NT2/D1 (cell line): ENCODE measurements around the gene PTGER3.
A peak's percentile ranks its signal among the peaks of the same experiment; 100 is the strongest.

Experiments used
- DNase-seq: peaks from one replicate; pipeline ENCODE4 v3.0.0-alpha.2; 2011; ENCODE audit warnings: low read depth, low spot score
- H3K27me3 ChIP-seq: 2 replicates; pipeline ENCODE4 v1.6.0; 2011; ENCODE audit warnings: mild to moderate bottlenecking; ENCODE audit not compliant: insufficient read length, insufficient read depth
- H3K36me3 ChIP-seq: 2 replicates; pipeline ENCODE4 v1.6.1; 2011; ENCODE audit warnings: mild to moderate bottlenecking, low read length, mixed read lengths; ENCODE audit not compliant: insufficient read depth, insufficient read length
- H3K4me1 ChIP-seq: 2 replicates; pipeline ENCODE4 v1.5.1; 2011; ENCODE audit not compliant: insufficient read depth, insufficient read length
- H3K4me3 ChIP-seq: 2 replicates; pipeline ENCODE4 v1.5.1; 2011; ENCODE audit warnings: low read depth; ENCODE audit not compliant: insufficient read length
- H3K9ac ChIP-seq: 2 replicates; pipeline ENCODE4 v1.6.0; 2011; ENCODE audit warnings: low read depth; ENCODE audit not compliant: insufficient read length
- H3K9me3 ChIP-seq: 2 replicates; pipeline ENCODE4 v1.5.1; 2011; ENCODE audit warnings: mild to moderate bottlenecking, low read length; ENCODE audit not compliant: insufficient read depth
- SUZ12 ChIP-seq: IDR thresholded peaks from 2 replicates; pipeline ENCODE4 v1.6.1; 2011; ENCODE audit not compliant: insufficient read length, insufficient read depth; ENCODE audit errors: extremely low read depth
- YY1 ChIP-seq: IDR thresholded peaks from 2 replicates; pipeline ENCODE4 v1.6.1; 2011; ENCODE audit not compliant: insufficient read length, insufficient read depth
- ZNF274 ChIP-seq: IDR thresholded peaks from 2 replicates; pipeline ENCODE4 v1.6.1; 2011; ENCODE audit warnings: mild to moderate bottlenecking, low read depth, low read length

The PTGER3 gene

DNA sequence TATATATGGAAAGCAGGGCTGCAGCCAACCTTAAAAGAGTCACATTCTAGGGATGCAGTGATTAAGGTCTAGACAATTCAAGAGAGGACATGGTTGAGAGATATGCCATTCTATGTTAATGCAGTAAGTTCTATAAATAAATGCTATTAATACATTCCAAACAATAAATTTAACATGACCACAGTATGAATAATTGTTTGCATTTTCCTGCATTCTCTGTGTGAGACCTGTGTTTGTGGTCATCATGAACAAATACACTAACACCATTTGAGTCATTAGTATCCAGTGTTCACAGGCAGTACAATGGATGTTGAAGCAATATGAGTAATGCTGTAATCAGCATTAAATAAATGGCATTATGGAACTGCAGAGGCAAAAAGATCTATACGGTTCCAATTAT, 38.7 kb upstream of the PTGER3 start:
- H3K9ac ChIP-seq, result no peak overlapping the region
- TF ChIP-seq SUZ12, result no peak
- no peak for TF ChIP-seq YY1
- no peak for TF ChIP-seq ZNF274
- no peaks in the 10 kb centered on the region for H3K4me1 ChIP-seq
- no peaks in the 10 kb centered on the region for H3K36me3 ChIP-seq
- no peak overlapping the region for H3K4me3 ChIP-seq
- DNase-seq, result no peak
- no peaks in the 10 kb centered on the region for H3K9me3 ChIP-seq
- H3K27me3 ChIP-seq, result no peaks in the 10 kb centered on the region

DNA sequence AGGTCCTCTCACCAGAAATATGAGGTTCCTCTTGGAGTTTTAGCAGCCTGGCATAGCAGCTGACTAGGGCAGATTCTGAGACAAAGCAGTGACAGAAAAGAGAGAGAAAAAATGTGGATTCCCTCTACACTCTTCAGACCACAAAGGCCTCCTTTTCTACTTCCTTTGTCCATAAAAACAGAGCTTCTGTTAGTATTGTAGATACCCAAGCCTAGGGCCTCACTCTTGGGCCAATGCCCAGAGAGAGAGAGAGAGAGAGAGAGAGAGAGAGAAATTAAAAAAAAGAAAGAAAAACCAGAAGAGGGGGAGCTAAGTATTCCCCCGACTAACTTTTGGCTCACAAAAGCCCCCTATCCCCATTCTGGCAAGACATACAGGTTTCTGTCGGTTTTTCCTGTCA, 35.7 kb upstream of the PTGER3 start:
- H3K4me3 ChIP-seq, result no peak overlapping the region

DNA sequence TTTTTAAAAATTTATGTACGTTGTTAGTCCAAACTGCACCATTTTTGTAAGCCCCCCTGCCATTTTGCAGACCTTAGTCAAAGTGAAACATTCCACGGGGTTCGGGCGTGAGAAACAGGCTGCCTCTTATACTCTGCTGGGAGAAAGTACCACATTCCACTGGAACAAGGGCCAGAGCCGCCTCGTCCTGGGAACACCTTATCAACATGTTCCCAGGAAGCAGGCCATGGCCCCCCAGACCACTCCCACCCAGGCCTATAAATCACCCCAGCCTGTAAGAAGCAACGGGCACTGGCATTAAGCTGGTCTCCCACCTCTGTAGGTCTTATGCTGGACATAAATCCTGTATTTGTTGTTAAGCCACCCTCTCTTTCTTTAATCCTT, 34.1 kb upstream of the PTGER3 start:
- H3K4me3 ChIP-seq, result peak overlapping the region; percentile 93
- H3K9ac ChIP-seq, result no peak overlapping the region
- H3K36me3 ChIP-seq, result peaks cover 34% of the 10 kb centered on the region
- no peaks in the 10 kb centered on the region for H3K4me1 ChIP-seq
- DNase-seq, result no peak
- no peaks in the 10 kb centered on the region for H3K9me3 ChIP-seq
- TF ChIP-seq YY1 (no peak), SUZ12 (no peak), ZNF274 (no peak)
- H3K27me3 ChIP-seq, result no peaks in the 10 kb centered on the region

More for the DNA sequence above, 35.7 kb upstream of the PTGER3 start:
- TF ChIP-seq ZNF274 (no peak), SUZ12 (no peak), YY1 (no peak)
- DNase-seq, result no peak
- Histone ChIP-seq H3K27me3 (no peaks in the 10 kb centered on the region), H3K9me3 (no peaks in the 10 kb centered on the region), H3K9ac (no peak overlapping the region), H3K36me3 (peaks cover 18% of the 10 kb centered on the region), H3K4me1 (no peaks in the 10 kb centered on the region)

DNA sequence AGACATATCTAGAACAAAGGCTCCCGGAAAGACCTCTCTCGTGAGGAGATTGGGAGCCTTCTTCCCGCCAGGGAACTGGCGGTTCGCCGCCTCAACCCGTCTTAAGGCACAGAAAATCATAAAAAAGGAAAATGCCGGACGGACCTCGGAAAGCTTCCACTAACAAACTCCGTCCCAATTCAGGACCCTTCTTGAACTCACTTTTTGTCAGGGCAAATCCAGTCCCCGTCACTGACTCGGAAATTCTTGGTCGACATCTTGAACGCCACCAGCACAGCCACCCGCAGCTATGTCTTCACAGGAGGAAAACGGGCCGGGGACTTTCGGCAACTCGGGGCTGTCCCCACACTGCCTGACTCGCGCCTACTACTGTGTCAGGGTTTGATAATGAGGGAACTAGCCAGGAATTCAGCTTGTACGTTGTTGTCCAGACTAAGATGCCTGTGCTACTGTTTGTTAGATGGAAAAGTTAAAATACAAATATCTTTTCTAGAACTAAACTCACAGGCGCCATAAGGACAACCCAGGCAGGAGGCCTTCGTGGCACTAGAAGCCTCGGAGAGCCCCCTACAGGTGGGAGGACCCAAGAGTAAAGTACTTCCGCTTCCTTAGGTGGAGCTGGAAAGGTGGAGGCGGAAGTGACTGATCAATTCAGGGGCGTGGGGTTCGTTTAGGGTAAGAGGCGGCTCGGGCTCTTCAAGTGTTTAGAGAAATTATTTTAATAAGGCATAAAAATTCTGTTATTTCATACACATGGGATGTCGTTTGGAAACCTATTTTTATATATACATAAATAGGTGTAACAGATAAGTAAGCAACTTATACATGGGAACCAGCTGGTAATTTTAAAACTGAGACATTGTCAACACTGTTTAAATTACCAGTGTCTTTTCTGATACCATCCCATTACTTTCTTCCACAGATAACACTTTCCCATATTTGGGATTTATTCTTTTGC, 33.4 kb upstream of the PTGER3 start, which contains the start of gene ZRANB2:
Gene ZRANB2, minus strand, starts transcription at position 297 of the 958 bp plus-strand sequence. Its CDS starts 40 bp downstream, at position 257.
- peak within 1 kb of the TSS; percentile 94 for H3K9ac ChIP-seq
- TF ChIP-seq YY1, result peak; percentile 54
- no peak for TF ChIP-seq ZNF274
- no peaks in the 10 kb centered on the region for H3K9me3 ChIP-seq
- no peaks in the 10 kb centered on the region for H3K4me1 ChIP-seq
- H3K27me3 ChIP-seq, result no peaks in the 10 kb centered on the region
- H3K4me3 ChIP-seq, result peak within 1 kb of the TSS; percentile 93
- peaks cover 41% of the 10 kb centered on the region for H3K36me3 ChIP-seq
- DNase-seq, result peak; percentile 97

DNA sequence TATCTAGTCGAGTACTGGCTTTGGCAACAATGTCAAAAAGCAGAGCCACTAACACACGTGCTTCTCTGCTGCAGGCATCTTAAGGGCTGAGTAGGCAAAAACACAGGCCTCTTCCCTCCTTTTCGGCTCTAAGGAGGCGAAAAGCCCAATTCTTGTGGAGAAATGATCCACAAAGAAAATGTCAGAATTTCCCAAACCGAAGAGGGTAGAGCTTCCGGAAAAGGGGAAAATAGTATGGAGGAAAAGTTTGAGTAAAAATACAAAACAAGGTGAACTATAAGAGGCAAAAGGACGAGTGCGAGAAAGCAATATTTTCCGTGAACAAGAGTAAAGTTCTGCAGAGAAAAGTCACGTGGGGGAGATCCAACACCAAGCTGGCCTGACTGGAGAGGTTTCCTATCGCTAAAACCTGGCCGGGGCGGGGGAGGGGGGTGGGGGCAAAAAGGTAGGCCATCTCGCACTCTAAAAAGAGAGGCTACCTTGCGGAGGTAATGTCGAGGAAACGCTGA, 32.7 kb upstream of the PTGER3 start:
- H3K4me1 ChIP-seq, result no peaks in the 10 kb centered on the region
- H3K9me3 ChIP-seq, result no peaks in the 10 kb centered on the region
- H3K9ac ChIP-seq, result peak overlapping the region; percentile 94
- no peak for DNase-seq
- peak overlapping the region; percentile 93 for H3K4me3 ChIP-seq
- no peaks in the 10 kb centered on the region for H3K27me3 ChIP-seq
- H3K36me3 ChIP-seq, result peaks cover 48% of the 10 kb centered on the region
- TF ChIP-seq SUZ12 (no peak), ZNF274 (no peak), YY1 (no peak)

DNA sequence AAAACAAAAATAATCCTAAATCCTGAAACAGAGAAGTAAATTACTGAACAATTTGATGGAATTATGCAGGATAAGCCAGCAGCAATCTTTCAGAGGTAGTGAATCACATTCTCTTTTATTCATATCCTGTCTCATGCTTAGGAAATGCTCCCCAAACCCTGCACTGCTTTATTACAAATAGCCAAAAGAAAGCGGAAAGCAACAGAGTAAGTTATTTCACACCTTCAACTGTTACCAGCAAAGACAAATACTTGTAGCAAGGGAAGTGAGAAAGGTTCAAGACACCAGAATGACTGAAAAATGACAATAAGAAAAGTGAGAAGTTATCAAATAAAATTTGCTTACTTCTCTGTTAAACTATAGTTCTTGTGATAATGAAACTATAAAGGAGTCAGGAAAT, 27.1 kb upstream of the PTGER3 start:
- Histone ChIP-seq H3K4me1 (no peaks in the 10 kb centered on the region), H3K9ac (no peak overlapping the region), H3K4me3 (no peak overlapping the region), H3K36me3 (peaks cover 99% of the 10 kb centered on the region), H3K27me3 (no peaks in the 10 kb centered on the region), H3K9me3 (no peaks in the 10 kb centered on the region)
- TF ChIP-seq YY1 (no peak), ZNF274 (no peak), SUZ12 (no peak)
- no peak for DNase-seq

DNA sequence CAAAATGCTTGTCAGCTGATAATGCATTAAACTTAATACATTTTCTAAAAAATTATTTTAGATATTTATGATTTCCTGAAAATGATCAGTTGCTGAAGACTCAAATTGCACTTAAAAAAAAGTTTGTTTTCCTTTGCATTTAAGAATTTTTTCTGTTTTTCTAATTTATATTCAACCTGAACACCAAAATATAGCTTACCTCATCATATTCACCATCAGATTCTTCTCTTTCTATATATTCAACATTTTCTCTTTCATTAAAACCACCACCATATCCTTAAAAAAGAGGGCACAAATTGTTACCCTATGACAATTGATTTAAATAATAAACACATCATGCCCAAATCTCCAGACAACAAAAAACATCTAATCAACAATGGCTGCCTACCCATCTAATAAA, 24.7 kb upstream of the PTGER3 start:
- peaks cover 99% of the 10 kb centered on the region for H3K36me3 ChIP-seq
- H3K27me3 ChIP-seq, result no peaks in the 10 kb centered on the region
- TF ChIP-seq SUZ12, result no peak
- DNase-seq, result no peak
- no peaks in the 10 kb centered on the region for H3K9me3 ChIP-seq
- no peaks in the 10 kb centered on the region for H3K4me1 ChIP-seq
- no peak overlapping the region for H3K4me3 ChIP-seq
- H3K9ac ChIP-seq, result no peak overlapping the region

DNA sequence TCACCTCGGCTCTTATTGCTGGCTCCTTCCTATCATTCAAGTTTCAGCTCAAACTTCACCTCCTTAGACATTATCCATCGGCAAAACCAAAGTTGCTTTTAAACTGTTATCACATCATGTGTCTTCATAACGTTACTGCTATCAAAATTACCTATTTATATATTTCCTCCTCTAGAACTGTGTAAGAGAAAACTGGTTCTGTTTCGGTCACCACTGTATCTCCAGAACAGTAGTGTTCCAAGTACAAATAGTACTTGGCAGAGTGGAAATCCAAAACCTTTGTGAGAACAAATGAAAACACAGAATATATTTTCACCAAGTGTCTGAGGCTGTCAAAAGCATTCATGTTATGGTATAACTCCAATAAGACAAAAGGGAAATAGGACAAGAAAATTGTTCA, 24.1 kb upstream of the PTGER3 start:
- H3K36me3 ChIP-seq, result peaks cover 99% of the 10 kb centered on the region
- no peaks in the 10 kb centered on the region for H3K4me1 ChIP-seq
- TF ChIP-seq YY1, result no peak
- no peak for TF ChIP-seq ZNF274
- TF ChIP-seq SUZ12, result no peak
- no peak for DNase-seq
- no peak overlapping the region for H3K4me3 ChIP-seq
- H3K27me3 ChIP-seq, result no peaks in the 10 kb centered on the region
- no peaks in the 10 kb centered on the region for H3K9me3 ChIP-seq
- H3K9ac ChIP-seq, result no peak overlapping the region
